K562 (cell line): ENCODE results near the gene EME1. TPM values are rescaled to one million over a fixed set of nuclear protein-coding genes. Genes with fewer than 3 reads are reported as not detected.

ENCODE experiments used
- ARID3A ChIP-seq: IDR thresholded peaks from 2 replicates; pipeline ENCODE4 v1.6.1; 2012; ENCODE audit warnings: low read depth, low read length, improper control_type of control experiment, borderline replicate concordance
- ATF7 ChIP-seq: fragments of 450-650 bp; IDR thresholded peaks from 2 replicates; pipeline ENCODE4 v1.7.1; 2014; ENCODE audit warnings: mild to moderate bottlenecking, moderate library complexity
- BRD9 ChIP-seq: fragments of 450-650 bp; IDR thresholded peaks from 2 replicates; pipeline ENCODE4 v1.6.1; 2018; ENCODE audit warnings: low read depth; ENCODE audit not compliant: partially characterized antibody
- E2F4 ChIP-seq: sonication (generic); formaldehyde crosslinking; IDR thresholded peaks from 2 replicates; pipeline ENCODE4 v1.8.0; 2022; ENCODE audit warnings: mild to moderate bottlenecking, low read depth, missing genetic modification reagents
- HDAC3 ChIP-seq: fragments of 450-650 bp; IDR thresholded peaks from 2 replicates; pipeline ENCODE4 v1.6.1; 2018; ENCODE audit warnings: borderline replicate concordance, mild to moderate bottlenecking, moderate library complexity; ENCODE audit not compliant: partially characterized antibody
- KAT8 ChIP-seq: fragments of 450-650 bp; IDR thresholded peaks from 2 replicates; pipeline ENCODE4 v1.6.1; 2016; ENCODE audit warnings: low read depth, mild to moderate bottlenecking
- MAZ ChIP-seq, 2 experiments: fragments of 450-650 bp in 1 of 2; sonication (generic) in 1 of 2; formaldehyde crosslinking; IDR thresholded peaks in 1 of 2; conservative IDR thresholded peaks in 1 of 2; 2 replicates each; pipeline versions ENCODE4 v1.4.0 to v1.5.0; 2020; ENCODE audit warnings: mild to moderate bottlenecking in 1 of 2, missing genetic modification reagents in 1 of 2
- MYC ChIP-seq, 2 experiments: fragments of 250-450 bp in 1 of 2; sonication (Bioruptor Pico) in 1 of 2; IDR thresholded peaks; 2 replicates each; pipeline versions ENCODE4 v1.5.1 to v1.6.1; 2012 to 2021; ENCODE audit warnings: low read depth in 2 of 2, borderline replicate concordance in 1 of 2, improper control_type of control experiment in 1 of 2, low read length in 1 of 2, mild to moderate bottlenecking in 1 of 2, moderate library complexity in 1 of 2
- NFXL1 ChIP-seq: fragments of 450-650 bp; formaldehyde crosslinking; IDR thresholded peaks from 2 replicates; pipeline ENCODE4 v1.4.0; 2021; ENCODE audit warnings: mild to moderate bottlenecking
- PML ChIP-seq: IDR thresholded peaks from 2 replicates; pipeline ENCODE4 v1.6.1; 2012; ENCODE audit warnings: low read length, inconsistent platforms
- RCOR1 ChIP-seq, 2 experiments: IDR thresholded peaks; 2 replicates each; pipeline ENCODE4 v1.6.1; 2012; ENCODE audit warnings: low read depth in 2 of 2, low read length in 2 of 2, borderline replicate concordance in 1 of 2, improper control_type of control experiment in 1 of 2
- SIN3A ChIP-seq, 2 experiments: fragments of 150-350 bp in 1 of 2; IDR thresholded peaks; 2 replicates each; pipeline ENCODE4 v1.6.1; 2011 to 2016; ENCODE audit warnings: borderline replicate concordance in 2 of 2, low read depth in 2 of 2, low read length in 2 of 2, mild to moderate bottlenecking in 2 of 2, moderate library complexity in 2 of 2; ENCODE audit not compliant: control insufficient read depth in 1 of 2
- SMAD1 ChIP-seq: fragments of 150-350 bp; IDR thresholded peaks from 2 replicates; pipeline ENCODE4 v1.6.1; 2014; ENCODE audit warnings: low read length, low read depth; ENCODE audit not compliant: partially characterized antibody
- SMAD4 ChIP-seq: fragments of 250-450 bp; sonication (Bioruptor Pico); conservative IDR thresholded peaks from 2 replicates; pipeline ENCODE4 v1.8.0; 2021; ENCODE audit warnings: inconsistent platforms, mild to moderate bottlenecking, moderate library complexity
- SMARCE1 ChIP-seq: fragments of 450-650 bp; IDR thresholded peaks from 2 replicates; pipeline ENCODE4 v1.7.1; 2016; ENCODE audit warnings: mild to moderate bottlenecking
- ZNF217 ChIP-seq: sonication (generic); formaldehyde crosslinking; IDR thresholded peaks from 2 replicates; pipeline ENCODE4 v1.8.0; 2022; ENCODE audit warnings: mild to moderate bottlenecking, missing genetic modification reagents
- ZNF224 ChIP-seq: sonication (generic); formaldehyde crosslinking; IDR thresholded peaks from 2 replicates; pipeline ENCODE4 v1.8.0; 2022; ENCODE audit warnings: mild to moderate bottlenecking, missing genetic modification reagents
- polyA plus RNA-seq, 8 experiments: library from polyadenylated mRNA; depleted of rRNA in 4 of 8; stranded (reverse) in 5 of 8; unstranded in 3 of 8; fragments of >200 nt; fragmentation: Nextera tagmentation in 2 of 8; fragmentation: Illumina TruSeq in 1 of 8; extraction: Ambion mirVana in 2 of 8; extraction: Trizol in 1 of 8; gene quantifications; 2 replicates each; pipeline versions ENCODE4 v1.2.1 to v1.2.3, GENCODE V29; 2011 to 2014; ENCODE audit warnings: inconsistent platforms in 1 of 8, missing spikeins in 1 of 8
- total RNA-seq, 7 experiments: library from RNA; depleted of rRNA in 6 of 7; stranded (reverse); fragments of >200 nt in 6 of 7; fragmentation: Illumina TruSeq in 2 of 7; extraction: Trizol in 2 of 7; gene quantifications; 2 replicates each; pipeline versions ENCODE4 v1.2.1 to v1.2.3, GENCODE V29; 2011 to 2021; ENCODE audit warnings: low replicate concordance in 1 of 7
- TF ChIP-seq, protein P1 (sequence below): sonication (generic); formaldehyde crosslinking; IDR thresholded peaks from 2 replicates; pipeline ENCODE4 v1.8.1; 2023; ENCODE audit warnings: mild to moderate bottlenecking, missing genetic modification reagents, moderate library complexity
- TF ChIP-seq, protein P2 (sequence below): fragments of 450-650 bp; IDR thresholded peaks from 2 replicates; pipeline ENCODE4 v1.6.1; 2016; ENCODE audit warnings: low read depth, mild to moderate bottlenecking, moderate library complexity
- TF ChIP-seq, protein P3 (sequence below): fragments of 450-650 bp; IDR thresholded peaks from 2 replicates; pipeline ENCODE4 v1.6.1; 2016

EME1 gene
- total and polyA plus RNA-seq, 9 of the 15 experiments (the other 6 are each of a cell fraction or from before 2014, with no cell fraction given): 14.6 to 44.1 (median 24.0) TPM

GRCh38 chr17:50361561-50362480, 11.2 kb upstream of the EME1 start (continued):
- TF ChIP-seq MYC (IDR thresholded peaks at IDR 0.05; ENCODE audit: low read depth, low read length) (peak; percentile 88), MYC (CRISPR knock-in tag; IDR thresholded peaks at IDR 0.05; ENCODE audit: borderline replicate concordance, low read depth) (no peak), KAT8 (no peak), ATF7 (peak; percentile 63), BRD9 (no peak), ZNF217 (no peak), RCOR1 (IDR thresholded peaks at IDR 0.05; ENCODE audit: borderline replicate concordance in 1 of 2, low read depth in 2 of 2, low read length in 2 of 2) (peak; percentile 7 to 69; a peak in 3 of 4 replicates), ZNF224 (CRISPR knock-in tag) (no peak), ARID3A (0 out of 2 replicates have a peak, but pooled peaks have one; percentile 21), E2F4 (CRISPR knock-in tag) (no peak), SMAD4 (0 out of 2 replicates have a peak, but pooled peaks have one; percentile 54), SMAD1 (peak; percentile 45), NFXL1 (no peak), PML (peak; percentile 84), SIN3A (IDR thresholded peaks at IDR 0.05; ENCODE audit: borderline replicate concordance in 2 of 2, control insufficient read depth in 1 of 2, low read depth in 2 of 2, low read length in 2 of 2) (no peak), HDAC3 (no peak), SMARCE1 (peak; percentile 77; the same call in 1 of the 2 replicates), MAZ (CRISPR knock-in tag; conservative IDR thresholded peaks at IDR 0.05 in 1 of 2, IDR thresholded peaks at IDR 0.05 in 1 of 2) (peak; percentile 49 to 60; a peak in 2 of 4 replicates)
- TF ChIP-seq, protein P1, sequence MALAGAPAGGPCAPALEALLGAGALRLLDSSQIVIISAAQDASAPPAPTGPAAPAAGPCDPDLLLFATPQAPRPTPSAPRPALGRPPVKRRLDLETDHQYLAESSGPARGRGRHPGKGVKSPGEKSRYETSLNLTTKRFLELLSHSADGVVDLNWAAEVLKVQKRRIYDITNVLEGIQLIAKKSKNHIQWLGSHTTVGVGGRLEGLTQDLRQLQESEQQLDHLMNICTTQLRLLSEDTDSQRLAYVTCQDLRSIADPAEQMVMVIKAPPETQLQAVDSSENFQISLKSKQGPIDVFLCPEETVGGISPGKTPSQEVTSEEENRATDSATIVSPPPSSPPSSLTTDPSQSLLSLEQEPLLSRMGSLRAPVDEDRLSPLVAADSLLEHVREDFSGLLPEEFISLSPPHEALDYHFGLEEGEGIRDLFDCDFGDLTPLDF: no peak
- TF ChIP-seq, protein P2, sequence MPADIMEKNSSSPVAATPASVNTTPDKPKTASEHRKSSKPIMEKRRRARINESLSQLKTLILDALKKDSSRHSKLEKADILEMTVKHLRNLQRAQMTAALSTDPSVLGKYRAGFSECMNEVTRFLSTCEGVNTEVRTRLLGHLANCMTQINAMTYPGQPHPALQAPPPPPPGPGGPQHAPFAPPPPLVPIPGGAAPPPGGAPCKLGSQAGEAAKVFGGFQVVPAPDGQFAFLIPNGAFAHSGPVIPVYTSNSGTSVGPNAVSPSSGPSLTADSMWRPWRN: no peak
- TF ChIP-seq, protein P3, sequence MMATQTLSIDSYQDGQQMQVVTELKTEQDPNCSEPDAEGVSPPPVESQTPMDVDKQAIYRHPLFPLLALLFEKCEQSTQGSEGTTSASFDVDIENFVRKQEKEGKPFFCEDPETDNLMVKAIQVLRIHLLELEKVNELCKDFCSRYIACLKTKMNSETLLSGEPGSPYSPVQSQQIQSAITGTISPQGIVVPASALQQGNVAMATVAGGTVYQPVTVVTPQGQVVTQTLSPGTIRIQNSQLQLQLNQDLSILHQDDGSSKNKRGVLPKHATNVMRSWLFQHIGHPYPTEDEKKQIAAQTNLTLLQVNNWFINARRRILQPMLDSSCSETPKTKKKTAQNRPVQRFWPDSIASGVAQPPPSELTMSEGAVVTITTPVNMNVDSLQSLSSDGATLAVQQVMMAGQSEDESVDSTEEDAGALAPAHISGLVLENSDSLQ: peak; percentile 83
